WTC11 (cell line): ENCODE results near the gene ISY1. TPM values are rescaled to one million over a fixed set of nuclear protein-coding genes. Genes with fewer than 3 reads are reported as not detected.

Source experiments
- ATAC-seq: fragments of 200-7000 bp; cut with Tn5 transposase; 2 replicates; pipeline ENCODE4 v1.10.0; 2021; ENCODE audit warnings: mild to moderate bottlenecking, moderate library complexity
- CTCF ChIA-PET: fragments of 300-600 bp; sonication (Branson Sonifier 250); formaldehyde crosslinking; loops from one replicate; lab custom pipeline; 2021; ENCODE audit warnings: antibody characterized with exemption; lab: Charles Lee
- POLR2A ChIA-PET: fragments of 350-600 bp; sonication (Branson Sonifier 250); formaldehyde crosslinking; loops from one replicate; lab custom pipeline; 2021; ENCODE audit warnings: antibody characterized with exemption; lab: Charles Lee
- DNase-seq: peaks from one replicate; pipeline ENCODE4 v3.0.0; 2021; ENCODE audit warnings: low spot score
- H3K27ac Mint-ChIP-seq: 2 replicates; pipeline ENCODE4 v1.8.0; 2021; ENCODE audit warnings: mixed read lengths
- H3K27me3 Mint-ChIP-seq: 2 replicates; pipeline ENCODE4 v1.8.0; 2021; ENCODE audit warnings: low read depth, mild to moderate bottlenecking, moderate library complexity, mixed read lengths
- H3K36me3 Mint-ChIP-seq: 2 replicates; pipeline ENCODE4 v1.8.0; 2021; ENCODE audit warnings: mixed read lengths
- H3K4me1 Mint-ChIP-seq: 2 replicates; pipeline ENCODE4 v1.8.0; 2022; ENCODE audit warnings: mixed read lengths
- H3K4me3 Mint-ChIP-seq: 2 replicates; pipeline ENCODE4 v1.8.0; 2021; ENCODE audit warnings: mild to moderate bottlenecking, moderate library complexity, mixed read lengths
- H3K9me3 Mint-ChIP-seq: 2 replicates; pipeline ENCODE4 v1.8.0; 2021; ENCODE audit warnings: mixed read lengths
- E2F4 ChIP-seq: sonication (generic); formaldehyde crosslinking; IDR thresholded peaks from 2 replicates; pipeline ENCODE4 v1.8.1; 2022; ENCODE audit warnings: low read depth, mild to moderate bottlenecking, moderate library complexity, missing genetic modification reagents, borderline replicate concordance
- ELF4 ChIP-seq: sonication (generic); formaldehyde crosslinking; IDR thresholded peaks from 2 replicates; pipeline ENCODE4 v1.8.1; 2022; ENCODE audit warnings: low read depth, mild to moderate bottlenecking, moderate library complexity, missing genetic modification reagents
- KAT7 ChIP-seq: sonication (generic); formaldehyde crosslinking; IDR thresholded peaks from 2 replicates; pipeline ENCODE4 v1.8.1; 2023; ENCODE audit warnings: missing genetic modification reagents, mild to moderate bottlenecking, borderline replicate concordance
- MYBL2 ChIP-seq: sonication (generic); formaldehyde crosslinking; IDR thresholded peaks from 2 replicates; pipeline ENCODE4 v1.8.1; 2023; ENCODE audit warnings: mild to moderate bottlenecking, moderate library complexity, missing genetic modification reagents
- NR1H2 ChIP-seq: sonication (generic); formaldehyde crosslinking; IDR thresholded peaks from 2 replicates; pipeline ENCODE4 v1.9.0; 2021; ENCODE audit warnings: mild to moderate bottlenecking, moderate library complexity, missing genetic modification reagents
- NR3C1 ChIP-seq: sonication (generic); formaldehyde crosslinking; conservative IDR thresholded peaks from 2 replicates; pipeline ENCODE4 v1.8.1; 2023; ENCODE audit warnings: low read depth, mild to moderate bottlenecking, missing genetic modification reagents
- PRDM15 ChIP-seq: sonication (generic); formaldehyde crosslinking; IDR thresholded peaks from 2 replicates; pipeline ENCODE4 v1.8.0; 2022; ENCODE audit warnings: missing genetic modification reagents
- PREB ChIP-seq: sonication (generic); formaldehyde crosslinking; IDR thresholded peaks from 2 replicates; pipeline ENCODE4 v1.8.1; 2022; ENCODE audit warnings: mild to moderate bottlenecking, missing genetic modification reagents, moderate library complexity, borderline replicate concordance
- TEAD1 ChIP-seq: sonication (generic); formaldehyde crosslinking; IDR thresholded peaks from 2 replicates; pipeline ENCODE4 v1.8.0; 2022; ENCODE audit warnings: mild to moderate bottlenecking, missing genetic modification reagents
- TEAD4 ChIP-seq: sonication (generic); formaldehyde crosslinking; IDR thresholded peaks from 2 replicates; pipeline ENCODE4 v1.8.0; 2022; ENCODE audit warnings: mild to moderate bottlenecking, missing genetic modification reagents
- TP53 ChIP-seq: sonication (generic); formaldehyde crosslinking; IDR thresholded peaks from 2 replicates; pipeline ENCODE4 v1.8.1; 2023; ENCODE audit warnings: mild to moderate bottlenecking, missing genetic modification reagents
- ZMAT4 ChIP-seq: fragments of 250-450 bp; sonication (Bioruptor Pico); IDR thresholded peaks from 2 replicates; pipeline ENCODE4 v1.9.0; 2021; ENCODE audit warnings: mild to moderate bottlenecking
- total RNA-seq: library from RNA; stranded (reverse); gene quantifications from 3 replicates; pipeline ENCODE4 v1.2.3, GENCODE V29; 2021
- TF ChIP-seq, protein P1 (sequence below): sonication (generic); formaldehyde crosslinking; IDR thresholded peaks from 2 replicates; pipeline ENCODE4 v1.8.1; 2022; ENCODE audit warnings: low read depth, missing genetic modification reagents, borderline replicate concordance
- TF ChIP-seq, protein P2 (sequence below): sonication (generic); formaldehyde crosslinking; IDR thresholded peaks from 2 replicates; pipeline ENCODE4 v1.8.0; 2023; ENCODE audit warnings: mild to moderate bottlenecking, missing genetic modification reagents
- TF ChIP-seq, protein P3 (sequence below): sonication (generic); formaldehyde crosslinking; IDR thresholded peaks from 2 replicates; pipeline ENCODE4 v1.8.1; 2023; ENCODE audit warnings: mild to moderate bottlenecking, moderate library complexity, missing genetic modification reagents
- TF ChIP-seq, protein P4 (sequence below): sonication (generic); formaldehyde crosslinking; IDR thresholded peaks from 2 replicates; pipeline ENCODE4 v1.8.0; 2023; ENCODE audit warnings: missing genetic modification reagents

The ISY1 gene
- total RNA-seq, 1 experiment from 2014 or later, result 25.0 TPM

GRCh38 chr3:129204473-129204872 lies 43.6 kb upstream of the ISY1 start (continued):
- TF ChIP-seq PRDM15 (CRISPR knock-in tag), result no peak
- no peak for TF ChIP-seq NR3C1 (CRISPR knock-in tag)

DNA sequence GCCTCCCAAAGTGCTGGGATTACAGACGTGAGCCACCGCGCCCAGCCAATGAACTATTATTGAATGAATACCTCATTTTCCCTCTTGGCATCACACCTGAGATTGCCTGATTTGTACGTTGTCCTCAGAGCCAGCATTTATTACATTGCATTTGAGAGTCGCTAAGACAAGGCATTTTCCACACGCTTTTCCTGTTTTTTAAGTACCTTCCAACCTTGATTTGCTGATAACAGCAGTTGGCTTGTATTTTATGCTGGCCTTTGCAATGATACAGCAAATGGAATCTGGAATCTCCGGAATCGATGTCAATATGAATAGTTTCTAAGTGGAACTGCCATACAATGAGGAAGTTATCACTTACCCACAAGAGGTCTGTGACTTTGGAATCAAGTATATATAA lies 38.5 kb upstream of the ISY1 start:
- H3K9me3 Mint-ChIP-seq, result no peaks in the 10 kb centered on the region
- no peaks in the 10 kb centered on the region for H3K4me1 Mint-ChIP-seq
- POLR2A ChIA-PET, result no interaction called here
- TF ChIP-seq MYBL2 (CRISPR knock-in tag), result no peak
- TF ChIP-seq, protein P1, sequence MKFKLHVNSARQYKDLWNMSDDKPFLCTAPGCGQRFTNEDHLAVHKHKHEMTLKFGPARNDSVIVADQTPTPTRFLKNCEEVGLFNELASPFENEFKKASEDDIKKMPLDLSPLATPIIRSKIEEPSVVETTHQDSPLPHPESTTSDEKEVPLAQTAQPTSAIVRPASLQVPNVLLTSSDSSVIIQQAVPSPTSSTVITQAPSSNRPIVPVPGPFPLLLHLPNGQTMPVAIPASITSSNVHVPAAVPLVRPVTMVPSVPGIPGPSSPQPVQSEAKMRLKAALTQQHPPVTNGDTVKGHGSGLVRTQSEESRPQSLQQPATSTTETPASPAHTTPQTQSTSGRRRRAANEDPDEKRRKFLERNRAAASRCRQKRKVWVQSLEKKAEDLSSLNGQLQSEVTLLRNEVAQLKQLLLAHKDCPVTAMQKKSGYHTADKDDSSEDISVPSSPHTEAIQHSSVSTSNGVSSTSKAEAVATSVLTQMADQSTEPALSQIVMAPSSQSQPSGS (CRISPR knock-in tag), result no peak
- TF ChIP-seq, all 79 proteins: peak for 0
- ATAC-seq, result no peak
- DNase-seq, result no peak
- Mint-ChIP-seq H3K36me3 (no peaks in the 10 kb centered on the region), H3K4me3 (no peak overlapping the region), H3K27ac (no peak overlapping the region), H3K27me3 (no peaks in the 10 kb centered on the region; the same call in 1 of the 2 replicates)
- CTCF ChIA-PET, result no interaction called here

DNA sequence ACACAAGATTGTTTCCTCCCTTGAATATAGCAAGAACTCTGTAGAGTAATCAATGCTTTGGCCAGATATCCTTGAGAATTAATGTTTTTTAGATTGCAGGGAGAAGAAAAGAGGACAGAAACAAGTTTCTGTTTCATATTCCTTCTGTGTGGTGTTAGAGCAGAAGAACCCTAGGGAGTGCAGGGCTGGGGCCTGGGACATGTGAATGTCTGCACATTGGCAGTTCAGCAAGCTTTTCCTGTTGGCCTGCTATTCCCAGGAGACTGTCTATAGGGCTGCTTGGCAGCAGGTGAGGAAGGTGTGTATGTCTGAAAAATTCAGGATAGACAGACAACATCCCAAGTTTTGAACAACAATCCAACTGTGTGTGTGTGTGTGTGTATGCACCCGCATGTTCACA lies 36.5 kb upstream of the ISY1 start:
- CTCF ChIA-PET, result no interaction called here
- Mint-ChIP-seq H3K9me3 (no peaks in the 10 kb centered on the region), H3K27me3 (no peaks in the 10 kb centered on the region; the same call in 1 of the 2 replicates), H3K4me3 (no peak overlapping the region), H3K36me3 (no peaks in the 10 kb centered on the region), H3K4me1 (no peaks in the 10 kb centered on the region), H3K27ac (no peak overlapping the region)
- POLR2A ChIA-PET, result no interaction called here
- DNase-seq (no peak), ATAC-seq (no peak)
- TF ChIP-seq KAT7 (CRISPR knock-in tag) (no peak), ZMAT4 (CRISPR knock-in tag) (no peak), TEAD4 (no peak), E2F4 (CRISPR knock-in tag) (no peak), TP53 (CRISPR knock-in tag) (no peak), PREB (CRISPR knock-in tag) (no peak), TEAD1 (no peak), ELF4 (CRISPR knock-in tag) (no peak), NR1H2 (no peak)
- TF ChIP-seq, protein P2, sequence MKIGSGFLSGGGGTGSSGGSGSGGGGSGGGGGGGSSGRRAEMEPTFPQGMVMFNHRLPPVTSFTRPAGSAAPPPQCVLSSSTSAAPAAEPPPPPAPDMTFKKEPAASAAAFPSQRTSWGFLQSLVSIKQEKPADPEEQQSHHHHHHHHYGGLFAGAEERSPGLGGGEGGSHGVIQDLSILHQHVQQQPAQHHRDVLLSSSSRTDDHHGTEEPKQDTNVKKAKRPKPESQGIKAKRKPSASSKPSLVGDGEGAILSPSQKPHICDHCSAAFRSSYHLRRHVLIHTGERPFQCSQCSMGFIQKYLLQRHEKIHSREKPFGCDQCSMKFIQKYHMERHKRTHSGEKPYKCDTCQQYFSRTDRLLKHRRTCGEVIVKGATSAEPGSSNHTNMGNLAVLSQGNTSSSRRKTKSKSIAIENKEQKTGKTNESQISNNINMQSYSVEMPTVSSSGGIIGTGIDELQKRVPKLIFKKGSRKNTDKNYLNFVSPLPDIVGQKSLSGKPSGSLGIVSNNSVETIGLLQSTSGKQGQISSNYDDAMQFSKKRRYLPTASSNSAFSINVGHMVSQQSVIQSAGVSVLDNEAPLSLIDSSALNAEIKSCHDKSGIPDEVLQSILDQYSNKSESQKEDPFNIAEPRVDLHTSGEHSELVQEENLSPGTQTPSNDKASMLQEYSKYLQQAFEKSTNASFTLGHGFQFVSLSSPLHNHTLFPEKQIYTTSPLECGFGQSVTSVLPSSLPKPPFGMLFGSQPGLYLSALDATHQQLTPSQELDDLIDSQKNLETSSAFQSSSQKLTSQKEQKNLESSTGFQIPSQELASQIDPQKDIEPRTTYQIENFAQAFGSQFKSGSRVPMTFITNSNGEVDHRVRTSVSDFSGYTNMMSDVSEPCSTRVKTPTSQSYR (CRISPR knock-in tag), result no peak
- TF ChIP-seq, protein P3, sequence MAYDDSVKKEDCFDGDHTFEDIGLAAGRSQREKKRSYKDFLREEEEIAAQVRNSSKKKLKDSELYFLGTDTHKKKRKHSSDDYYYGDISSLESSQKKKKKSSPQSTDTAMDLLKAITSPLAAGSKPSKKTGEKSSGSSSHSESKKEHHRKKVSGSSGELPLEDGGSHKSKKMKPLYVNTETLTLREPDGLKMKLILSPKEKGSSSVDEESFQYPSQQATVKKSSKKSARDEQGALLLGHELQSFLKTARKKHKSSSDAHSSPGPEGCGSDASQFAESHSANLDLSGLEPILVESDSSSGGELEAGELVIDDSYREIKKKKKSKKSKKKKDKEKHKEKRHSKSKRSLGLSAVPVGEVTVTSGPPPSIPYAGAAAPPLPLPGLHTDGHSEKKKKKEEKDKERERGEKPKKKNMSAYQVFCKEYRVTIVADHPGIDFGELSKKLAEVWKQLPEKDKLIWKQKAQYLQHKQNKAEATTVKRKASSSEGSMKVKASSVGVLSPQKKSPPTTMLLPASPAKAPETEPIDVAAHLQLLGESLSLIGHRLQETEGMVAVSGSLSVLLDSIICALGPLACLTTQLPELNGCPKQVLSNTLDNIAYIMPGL (CRISPR knock-in tag), result no peak
- TF ChIP-seq, protein P4, sequence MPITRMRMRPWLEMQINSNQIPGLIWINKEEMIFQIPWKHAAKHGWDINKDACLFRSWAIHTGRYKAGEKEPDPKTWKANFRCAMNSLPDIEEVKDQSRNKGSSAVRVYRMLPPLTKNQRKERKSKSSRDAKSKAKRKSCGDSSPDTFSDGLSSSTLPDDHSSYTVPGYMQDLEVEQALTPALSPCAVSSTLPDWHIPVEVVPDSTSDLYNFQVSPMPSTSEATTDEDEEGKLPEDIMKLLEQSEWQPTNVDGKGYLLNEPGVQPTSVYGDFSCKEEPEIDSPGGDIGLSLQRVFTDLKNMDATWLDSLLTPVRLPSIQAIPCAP (CRISPR knock-in tag), result no peak
